Inflammatory macrophage (primary cell): ENCODE results near the gene TSHZ3.

Source experiments
- DNase-seq, 2 donors: peaks; one replicate each; pipeline ENCODE4 v3.0.0-alpha.2; 2020 to 2022

The TSHZ3 gene

DNA sequence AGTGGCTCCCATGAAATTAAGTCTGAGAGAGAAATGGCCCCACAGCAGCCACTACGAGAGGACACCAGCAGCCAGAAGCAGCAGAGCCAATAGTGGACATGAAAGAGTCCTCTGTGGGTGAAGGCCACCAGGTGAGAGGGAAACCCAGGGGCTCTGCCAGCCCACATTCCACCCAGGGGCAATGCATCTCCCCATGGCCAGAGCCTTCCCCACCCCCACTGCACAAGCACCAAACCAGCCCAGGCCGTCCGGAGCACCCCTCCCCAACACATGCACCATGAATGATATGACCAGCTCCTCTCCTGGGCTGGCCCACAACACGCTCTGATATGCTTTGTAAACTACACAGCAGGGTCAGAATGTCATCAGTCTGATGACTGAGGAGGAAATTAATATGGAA lies 66.9 kb downstream of the TSHZ3 start:
- no peak for DNase-seq

DNA sequence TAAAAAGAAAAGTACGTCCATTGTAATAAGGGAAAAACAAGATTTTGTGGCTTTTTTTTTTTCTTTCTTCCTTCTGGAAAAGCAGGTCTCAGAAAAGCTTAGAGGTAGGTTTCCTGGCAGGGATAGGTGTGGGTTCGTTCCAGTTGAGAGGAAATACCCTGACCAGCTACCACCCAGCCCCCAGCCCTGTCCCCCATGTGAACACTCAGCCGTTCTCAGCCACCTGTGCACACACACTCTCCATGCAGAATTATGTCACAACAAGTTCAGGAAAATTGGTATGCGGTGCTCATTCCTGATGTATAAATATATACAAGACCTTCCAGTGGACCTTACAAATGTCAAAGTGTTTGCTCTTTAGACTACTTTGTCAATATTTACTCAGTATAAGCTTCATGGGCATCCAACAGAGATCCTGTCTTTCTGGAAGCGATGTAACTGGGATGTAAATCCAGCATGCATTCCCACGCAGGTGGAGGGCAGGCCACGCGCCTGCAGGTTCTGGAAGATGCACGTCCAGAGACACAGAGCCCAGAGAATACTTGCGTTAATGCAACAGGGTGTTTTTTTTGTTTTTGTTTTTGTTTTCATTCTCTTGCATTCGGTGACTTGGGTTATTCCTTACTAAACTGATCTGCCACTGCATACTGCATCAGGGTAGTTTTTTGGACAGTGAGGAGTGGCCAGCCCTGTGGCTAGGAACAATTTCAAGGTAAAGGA lies 68.8 kb downstream of the TSHZ3 start:
- DNase-seq = no peak

DNA sequence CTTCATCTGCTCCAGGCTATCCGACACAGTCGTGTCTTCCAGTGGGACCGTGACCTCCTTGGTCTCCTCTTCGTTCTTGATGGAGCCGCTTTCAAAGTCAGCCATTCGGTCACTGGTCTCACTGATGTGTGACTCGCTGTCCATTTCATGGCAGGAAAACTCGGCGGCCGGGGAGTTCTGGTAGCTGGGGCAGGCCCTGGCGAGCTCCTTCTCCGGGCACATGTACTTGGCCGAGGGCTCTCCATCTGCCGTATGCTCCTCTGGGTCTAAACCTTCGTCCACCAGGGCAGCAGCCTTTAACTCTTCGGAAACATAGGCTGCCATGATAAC lies 69.8 kb downstream of the TSHZ3 start:
- no peak for DNase-seq

DNA sequence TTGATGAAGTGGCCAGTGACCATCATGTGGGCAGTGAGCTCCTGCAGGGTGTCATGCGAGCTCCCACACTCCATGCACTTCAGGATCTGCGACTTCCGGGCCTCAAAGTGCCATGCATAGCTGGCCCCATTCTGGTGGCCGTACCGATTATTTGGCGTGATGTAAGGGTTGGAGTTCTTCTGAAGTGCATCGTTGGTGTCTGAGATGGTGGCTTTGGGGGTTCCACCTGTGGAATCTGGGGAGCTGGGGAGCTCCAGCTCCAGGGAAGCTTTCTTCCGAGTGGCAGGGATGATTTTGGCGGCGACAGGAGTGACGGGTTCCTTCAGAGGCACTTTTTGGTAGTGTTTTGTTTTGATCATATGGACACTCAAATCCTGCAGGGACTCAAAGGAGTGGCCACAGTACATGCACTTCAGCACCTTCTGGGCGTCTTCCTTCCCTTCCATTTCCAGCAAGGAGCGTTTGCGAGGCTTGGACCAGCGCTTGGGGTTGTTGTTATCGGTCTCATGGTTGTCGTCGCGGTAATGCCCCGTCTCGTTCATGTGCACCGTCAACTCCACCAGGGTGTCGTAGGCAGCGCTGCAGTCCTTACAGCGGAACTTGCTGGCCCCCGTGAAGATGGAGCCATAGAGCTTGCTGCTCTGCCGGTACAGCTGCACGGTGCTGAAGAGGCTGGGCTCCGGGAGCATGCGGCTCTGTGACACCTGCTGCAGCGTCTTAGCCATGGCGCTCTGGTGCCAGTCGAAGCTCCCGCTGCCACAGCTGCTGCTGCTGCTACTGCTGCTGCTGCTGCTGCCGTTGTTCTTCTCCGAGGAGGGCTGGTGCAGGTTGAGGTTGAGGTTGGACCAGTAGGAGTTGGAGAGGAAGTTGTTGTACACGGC lies 70.4 kb downstream of the TSHZ3 start:
- DNase-seq = no peak

DNA sequence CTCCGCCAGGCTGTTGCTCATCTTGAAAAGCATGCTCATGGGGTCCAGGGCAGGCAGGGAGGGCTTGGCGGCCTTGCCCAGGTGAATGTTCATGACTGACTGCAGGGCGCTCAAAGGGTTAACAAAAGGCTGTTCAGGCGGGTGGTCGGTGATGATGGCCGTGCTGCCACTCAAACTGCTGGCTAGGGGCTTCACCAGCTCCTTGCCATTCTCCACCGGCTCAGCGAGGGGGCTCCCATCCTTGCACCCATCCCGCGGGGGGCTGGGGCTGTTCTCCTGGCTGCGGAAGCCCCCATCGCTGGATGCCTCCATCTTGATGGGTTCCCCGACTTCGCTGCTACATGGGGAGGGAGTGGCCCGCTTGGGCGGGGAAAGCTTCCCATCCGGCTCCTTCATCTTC lies 71.7 kb downstream of the TSHZ3 start:
- DNase-seq = no peak

DNA sequence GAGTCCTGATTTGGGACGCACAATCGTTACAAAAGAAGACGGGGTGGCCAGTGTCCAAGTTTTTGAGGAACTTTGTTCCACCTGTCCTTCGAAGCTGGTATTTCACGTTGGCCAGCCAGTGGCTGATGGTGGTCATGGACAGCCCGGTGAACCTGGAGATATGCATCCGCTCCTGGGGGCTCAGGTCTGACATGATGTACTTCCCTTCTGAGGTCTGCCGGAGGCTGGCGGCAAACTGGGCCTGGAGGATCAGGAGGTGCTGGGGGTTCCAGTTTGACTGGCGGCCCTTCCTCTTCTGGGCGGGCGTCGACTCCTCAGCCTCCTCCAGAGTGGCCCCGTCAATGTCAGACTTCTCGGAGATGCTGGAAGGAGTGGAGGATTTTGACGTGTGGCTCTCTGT lies 72.4 kb downstream of the TSHZ3 start:
- no peak for DNase-seq

DNA sequence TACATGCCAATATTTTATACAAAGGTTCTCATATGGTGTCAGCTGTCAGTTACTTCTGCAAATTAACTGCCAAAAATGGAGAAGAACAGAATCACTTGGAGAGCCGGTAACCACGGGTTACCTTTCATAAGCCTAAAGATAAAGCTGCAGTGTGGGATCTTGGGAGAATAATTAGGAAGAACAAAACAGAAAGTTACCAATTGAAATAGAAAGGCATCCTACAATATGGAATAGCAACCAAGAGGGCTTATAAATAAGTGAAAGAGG lies 74.2 kb downstream of the TSHZ3 start:
- peak; percentile 45 to 62 for DNase-seq

DNA sequence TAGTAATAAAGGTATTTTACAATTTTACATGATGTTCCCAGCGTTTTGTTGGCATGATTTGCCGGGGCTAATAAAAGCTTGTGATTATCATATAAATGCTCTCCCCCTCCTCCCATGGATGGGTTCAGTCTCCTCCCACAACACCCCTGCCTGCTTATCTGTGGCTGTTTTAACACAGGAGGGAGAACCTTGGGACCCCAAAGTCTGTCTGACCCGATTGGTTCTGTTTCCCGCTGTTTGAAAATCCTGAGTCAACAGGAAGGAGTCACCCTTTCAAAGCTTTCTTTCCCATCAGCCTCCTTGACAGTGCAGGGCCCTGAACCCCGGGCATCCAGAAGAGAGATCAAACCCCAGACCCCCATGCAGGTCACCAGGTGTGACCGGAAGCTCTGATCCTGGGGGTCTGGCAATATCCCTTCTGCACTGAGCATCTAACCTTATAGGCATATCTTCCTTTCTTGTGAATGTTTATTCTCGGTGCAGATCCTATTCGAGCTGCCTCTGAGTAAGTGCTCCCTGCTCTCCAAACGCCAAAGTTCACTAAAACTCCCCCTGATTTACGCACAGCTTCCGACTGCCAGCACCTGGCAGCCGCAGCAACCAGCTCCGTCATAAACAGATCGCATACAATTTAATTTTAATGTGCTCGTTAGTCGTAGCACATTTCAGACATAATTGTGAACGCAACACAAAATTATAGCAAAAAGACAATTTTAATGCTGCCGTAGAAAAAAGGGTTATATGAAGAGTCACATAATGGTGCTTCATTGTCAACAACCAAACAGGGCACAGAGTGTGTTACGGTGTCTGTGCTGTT lies 74.8 kb downstream of the TSHZ3 start:
- no peak for DNase-seq

DNA sequence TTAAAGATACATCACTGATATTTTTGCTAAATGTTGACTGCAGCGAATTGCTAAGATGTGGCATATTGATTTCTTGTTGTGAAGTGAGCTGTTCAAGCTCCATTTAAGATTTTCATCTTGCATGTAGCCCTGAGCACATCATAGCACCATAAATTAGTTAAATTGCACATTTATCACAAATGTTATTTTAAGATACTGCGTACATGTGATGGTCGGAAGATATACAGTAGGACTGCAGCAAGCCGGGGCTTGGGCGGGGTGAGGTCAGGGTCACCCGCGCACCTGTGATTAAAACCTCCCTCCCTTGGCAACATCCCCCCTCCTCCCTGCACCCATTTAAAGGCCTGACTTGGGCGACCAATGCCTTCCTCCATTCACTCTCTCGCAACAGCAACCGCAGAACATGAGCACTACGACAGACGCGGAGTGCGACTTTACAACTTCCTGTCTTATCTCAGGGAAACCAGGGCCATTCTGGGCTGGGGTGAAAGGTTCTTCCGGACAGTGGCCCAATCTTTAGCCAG lies 76.6 kb downstream of the TSHZ3 start:
- DNase-seq = no peak

DNA sequence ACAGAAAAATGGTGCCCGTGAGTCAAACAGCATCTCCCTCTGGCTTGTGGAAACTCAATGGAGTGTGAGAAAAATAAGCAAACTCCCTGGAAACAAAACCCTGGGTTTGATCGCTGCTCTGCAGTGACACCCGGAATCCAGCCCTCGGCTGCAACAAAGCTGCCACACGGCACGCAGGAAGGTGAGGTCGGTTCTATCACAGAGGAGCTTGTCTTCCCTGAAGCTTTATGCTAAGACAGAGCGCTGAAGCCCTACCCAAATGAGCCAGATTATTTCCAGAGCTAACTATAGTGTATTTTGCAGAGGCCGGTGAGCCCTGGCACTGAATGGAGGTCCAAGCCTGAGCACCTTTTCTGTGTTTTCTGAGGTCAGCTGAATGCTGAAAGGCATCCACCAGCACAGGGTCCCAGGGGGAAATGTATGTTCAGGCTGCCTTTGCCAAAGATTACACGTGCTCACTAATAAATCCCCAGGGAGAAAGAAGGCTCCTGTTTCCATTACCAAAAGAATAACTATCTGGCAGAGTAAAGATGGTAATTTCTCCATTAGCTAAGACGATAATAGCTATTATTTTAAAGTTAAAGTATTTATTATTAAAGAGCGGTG lies 77.8 kb downstream of the TSHZ3 start:
- DNase-seq = no peak

DNA sequence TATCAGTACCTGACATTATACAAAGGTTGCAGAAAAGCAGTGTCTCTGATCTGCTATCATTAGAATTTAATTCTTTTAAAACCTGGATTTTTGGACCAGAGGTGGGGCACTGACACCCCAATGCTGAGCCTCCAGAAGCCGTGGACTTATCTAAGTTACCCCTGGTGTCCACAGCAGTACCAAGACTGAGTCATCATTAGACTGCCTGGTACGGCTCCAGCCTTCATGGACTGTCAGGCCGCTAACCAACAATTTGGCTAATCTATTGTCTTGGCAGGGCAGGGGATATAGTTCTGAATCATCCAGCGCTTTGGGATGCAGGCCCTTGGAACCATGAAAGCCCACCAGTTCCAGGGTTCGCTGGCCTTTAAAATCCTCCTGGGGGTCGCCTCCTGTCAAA lies 78.3 kb downstream of the TSHZ3 start:
- no peak for DNase-seq

DNA sequence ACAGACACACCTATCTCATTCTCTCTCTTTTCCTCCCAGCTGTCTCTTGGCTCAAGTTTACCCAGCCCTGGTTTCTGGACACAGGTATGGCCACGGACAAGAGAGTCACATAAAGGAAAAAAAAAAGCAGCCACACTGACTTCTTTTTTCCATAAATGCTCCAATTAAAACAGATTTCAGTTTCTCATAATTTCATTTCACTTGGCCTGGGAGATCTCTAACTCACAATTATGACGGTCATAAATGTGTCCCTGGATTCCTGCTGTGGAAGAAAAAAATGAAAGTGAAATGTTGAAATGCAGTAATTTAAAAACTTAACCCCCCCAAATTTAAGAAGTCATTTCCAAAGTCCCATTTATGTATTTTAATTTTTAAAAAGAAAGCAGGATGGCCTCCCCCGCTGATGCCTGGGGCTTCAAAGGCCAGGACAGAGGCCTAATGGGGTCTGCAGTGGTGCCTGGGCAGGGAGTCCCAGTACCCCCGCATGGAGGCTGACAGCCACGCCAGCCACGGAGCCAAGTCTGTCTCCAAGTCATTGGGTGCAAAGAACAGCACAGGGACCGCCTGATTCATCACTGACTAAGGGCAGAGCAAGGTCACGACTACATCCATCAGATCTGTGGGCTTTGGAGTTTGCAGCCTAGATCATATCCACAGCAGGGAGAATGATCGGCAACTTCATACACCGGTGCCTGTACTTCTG lies 79.7 kb downstream of the TSHZ3 start:
- DNase-seq = no peak

DNA sequence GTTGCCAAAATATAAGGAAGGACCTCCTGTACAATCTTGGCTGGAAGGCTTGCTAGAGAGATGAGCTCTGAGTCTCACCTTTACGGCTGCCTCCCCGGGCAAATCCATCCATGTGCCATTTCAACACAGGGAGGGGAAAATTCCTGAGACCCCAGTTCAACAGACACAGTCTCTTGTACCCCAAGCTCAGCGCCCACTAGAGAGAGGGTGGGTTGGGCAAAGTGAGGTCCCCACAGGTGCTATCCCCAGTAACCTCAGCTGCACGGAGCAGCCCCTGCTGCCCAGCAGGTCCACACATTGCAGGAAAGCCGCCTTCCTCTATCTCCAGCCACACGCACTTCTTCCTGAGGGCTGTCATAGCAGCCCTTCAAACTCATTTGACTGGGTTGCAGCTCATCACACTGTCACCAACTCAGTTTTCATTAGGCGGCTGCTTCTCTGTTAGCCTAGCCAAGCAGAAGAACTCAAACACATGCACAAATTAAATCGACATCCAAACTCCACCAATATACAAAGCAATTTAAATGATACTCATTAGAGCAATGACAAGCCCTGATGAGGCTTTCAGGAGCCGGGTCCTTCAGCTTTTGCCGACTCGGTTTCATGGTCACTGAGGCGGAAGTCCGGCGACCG lies 80.4 kb downstream of the TSHZ3 start:
- DNase-seq = no peak

DNA sequence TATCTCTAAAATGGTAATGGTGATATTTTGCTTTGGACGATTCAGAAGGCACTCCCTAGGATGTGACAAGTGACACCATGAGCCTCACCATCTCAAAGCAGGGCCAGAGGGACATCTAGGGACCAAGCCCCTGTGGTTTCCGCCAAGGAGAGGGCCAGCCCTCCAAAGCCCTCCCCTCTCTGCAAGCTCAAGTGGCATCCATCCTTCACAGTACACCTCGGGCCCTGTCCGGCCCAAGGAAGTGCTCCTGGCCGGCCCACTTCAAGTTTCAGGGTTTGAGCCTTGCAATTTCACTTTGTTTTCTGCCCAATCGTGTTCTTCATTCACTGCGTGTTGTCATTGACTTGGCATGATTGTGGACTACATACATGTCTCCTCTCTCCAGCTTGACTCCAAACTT lies 82.5 kb downstream of the TSHZ3 start:
- DNase-seq = no peak

DNA sequence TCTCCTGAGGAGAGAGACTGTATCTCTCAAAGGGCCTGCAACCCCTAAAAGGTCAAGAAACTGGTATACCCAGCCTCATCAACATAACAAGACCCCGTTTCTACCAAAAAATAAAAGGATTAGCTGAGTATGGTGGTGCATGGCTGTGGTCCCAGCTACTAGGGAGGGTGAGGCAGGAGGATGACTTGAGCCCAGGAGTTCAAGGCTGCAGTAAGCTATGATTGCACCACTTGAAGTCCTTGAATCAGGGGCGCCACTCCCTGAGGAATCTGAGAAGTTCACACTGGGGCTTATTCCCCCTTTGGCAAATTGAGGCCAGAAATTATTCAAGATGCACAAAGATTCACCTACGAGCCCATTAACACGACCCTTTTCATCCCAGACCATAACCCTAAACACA lies 83.0 kb downstream of the TSHZ3 start:
- DNase-seq = no peak

DNA sequence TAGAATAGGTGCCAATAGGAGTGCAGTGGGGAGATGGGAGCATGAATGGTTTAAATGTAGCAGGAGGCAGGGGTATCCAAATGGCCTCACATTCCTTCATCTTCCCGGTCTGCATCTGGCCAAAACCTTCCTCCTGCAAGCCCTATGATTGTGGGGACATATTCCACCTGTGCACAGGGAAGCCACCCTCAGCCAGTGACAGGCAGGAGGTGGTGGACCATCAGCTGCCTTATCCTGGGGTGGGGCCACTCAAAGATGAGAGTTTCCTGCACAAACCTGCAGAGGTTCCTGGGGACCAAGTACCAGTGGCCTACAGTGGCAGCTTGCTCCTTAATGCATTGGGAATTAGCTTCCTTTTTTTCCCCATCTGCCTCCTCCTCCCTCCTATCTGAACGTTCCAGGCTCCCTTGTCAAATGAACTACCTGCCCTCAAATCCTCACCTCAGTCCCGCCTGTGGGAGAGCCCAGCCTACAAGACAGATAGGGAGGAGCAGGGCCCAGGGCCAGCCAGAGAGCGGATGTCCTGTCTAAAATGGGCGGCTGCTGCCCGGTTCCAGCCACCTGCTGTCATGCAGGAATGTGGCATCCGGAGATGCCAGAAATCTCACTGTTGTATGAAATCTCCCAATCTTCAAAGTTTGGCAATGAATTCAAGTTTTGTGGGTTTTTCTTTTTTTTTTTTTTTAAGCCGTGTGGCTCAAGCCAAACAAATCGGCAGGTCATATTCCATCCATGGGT lies 85.0 kb downstream of the TSHZ3 start:
- DNase-seq = no peak

DNA sequence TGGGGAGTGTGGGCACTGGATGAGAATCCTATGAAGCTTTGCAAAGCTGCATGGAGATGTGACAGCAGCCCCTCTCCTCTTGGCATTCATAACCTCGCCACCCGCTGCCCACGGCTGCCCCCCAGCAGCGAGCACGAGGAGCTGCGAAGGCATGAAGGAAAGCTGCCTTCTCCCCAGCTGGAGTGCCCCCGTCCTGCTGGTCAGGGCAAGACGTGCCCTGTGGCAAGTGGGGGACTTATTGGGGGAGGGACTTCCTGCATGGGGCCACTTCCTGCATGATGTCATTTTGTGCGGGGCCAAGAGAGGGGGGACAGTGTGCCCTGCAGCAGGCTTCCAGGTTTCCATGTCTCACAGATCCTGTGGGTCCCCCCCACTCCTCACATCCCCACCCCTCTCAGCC lies 85.9 kb downstream of the TSHZ3 start:
- DNase-seq = no peak

DNA sequence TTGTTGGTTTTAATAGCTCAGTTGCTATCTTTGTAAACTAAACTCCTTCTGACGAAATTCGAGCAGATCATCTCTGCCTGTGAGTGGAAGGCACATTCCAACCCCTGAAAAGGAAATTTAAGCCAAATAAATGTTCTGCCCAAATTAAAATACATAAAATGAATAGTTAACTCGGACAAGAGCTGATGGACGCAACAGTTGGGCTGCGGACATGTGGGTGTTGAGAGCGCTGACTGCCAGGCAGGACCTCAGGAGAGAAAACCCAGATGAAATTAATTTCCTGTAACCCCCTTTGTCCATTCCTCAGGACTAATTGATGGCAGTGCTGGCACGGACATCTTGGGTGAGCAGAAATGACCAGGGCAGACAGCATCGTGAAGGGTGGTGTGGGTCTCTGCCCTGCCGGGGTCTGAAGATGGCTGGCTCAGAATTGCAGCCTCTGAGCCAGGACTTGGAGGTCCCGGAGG lies 86.5 kb downstream of the TSHZ3 start:
- no peak for DNase-seq

DNA sequence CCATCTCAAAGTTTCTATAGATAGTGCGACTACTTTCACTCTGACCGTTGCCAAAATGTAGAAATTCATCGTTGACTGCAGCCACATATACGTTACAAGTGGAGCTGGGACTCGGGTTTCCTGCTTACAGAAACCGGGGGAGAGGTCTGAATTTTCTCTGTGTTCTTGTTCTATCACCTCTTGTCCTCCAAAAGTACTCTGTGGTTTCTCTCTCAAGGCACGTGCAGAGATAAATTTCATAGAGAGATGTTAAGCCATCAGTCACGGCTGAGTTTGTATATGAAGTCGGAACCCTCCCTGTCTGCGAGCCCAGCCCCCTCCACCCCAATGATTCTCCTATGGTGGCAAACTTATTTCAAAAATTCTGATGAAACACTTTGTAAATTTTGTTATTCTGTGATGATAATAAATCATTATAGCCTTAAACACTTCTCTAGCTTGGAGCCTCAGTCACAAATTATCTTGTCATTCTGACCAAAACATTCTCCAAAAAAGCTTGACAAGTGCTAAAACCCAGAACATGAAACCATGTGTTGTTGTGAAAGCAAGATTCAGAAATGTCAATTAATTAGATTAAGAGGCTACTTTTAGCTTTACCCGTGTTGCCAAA lies 87.5 kb downstream of the TSHZ3 start:
- DNase-seq = no peak

DNA sequence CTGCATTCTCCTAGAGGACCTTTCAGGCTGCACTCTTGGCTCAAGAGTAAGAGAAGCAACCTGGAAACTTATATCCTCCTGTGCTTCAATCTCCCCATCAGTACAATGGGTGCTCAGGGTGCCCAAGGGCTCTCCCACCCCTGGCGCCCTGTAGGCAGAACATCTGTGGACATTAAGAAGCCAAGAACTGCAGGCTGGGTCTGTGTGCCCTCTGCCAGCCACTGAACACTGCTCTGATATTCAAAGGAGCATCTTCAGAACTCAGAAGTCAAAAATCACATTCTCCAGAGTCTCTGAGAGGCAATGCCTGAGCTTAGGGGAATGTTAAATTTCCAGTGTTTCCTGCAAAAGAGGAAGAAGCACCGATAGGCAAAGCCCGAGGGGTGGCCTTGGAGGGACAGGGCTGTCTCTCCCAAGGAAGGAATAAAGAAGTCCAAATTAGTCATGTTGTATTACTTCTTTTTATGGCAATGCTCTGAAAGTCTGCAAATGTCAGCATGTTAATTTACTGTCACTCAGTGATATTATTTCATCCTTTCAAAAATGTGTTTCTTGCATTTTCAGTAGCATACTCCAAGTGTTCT lies 88.1 kb downstream of the TSHZ3 start:
- peak in 1 of 2 donors; percentile 9 for DNase-seq
